Esophagus squamous epithelium (tissue), 4 donors: ENCODE measurements around the gene NLRP4.

Experiments
- POLR2A ChIP-seq, 4 donors: fragments of 450-650 bp; IDR thresholded peaks; one replicate each; pipeline ENCODE4 v1.6.1; 2017; ENCODE audit warnings: antibody characterized with exemption in 4 of 4, mild to moderate bottlenecking in 4 of 4, moderate library complexity in 3 of 4
- TF ChIP-seq, protein P1 (sequence below), 6 experiments: fragments of 450-650 bp in 4 of 6; fragments of 200-600 bp in 2 of 6; sonication (generic) in 2 of 6; IDR thresholded peaks; one replicate each; pipeline ENCODE4 v1.5.1; 2016 to 2019; ENCODE audit warnings: antibody characterized with exemption in 6 of 6, mild to moderate bottlenecking in 4 of 6, moderate library complexity in 4 of 6

DNA sequence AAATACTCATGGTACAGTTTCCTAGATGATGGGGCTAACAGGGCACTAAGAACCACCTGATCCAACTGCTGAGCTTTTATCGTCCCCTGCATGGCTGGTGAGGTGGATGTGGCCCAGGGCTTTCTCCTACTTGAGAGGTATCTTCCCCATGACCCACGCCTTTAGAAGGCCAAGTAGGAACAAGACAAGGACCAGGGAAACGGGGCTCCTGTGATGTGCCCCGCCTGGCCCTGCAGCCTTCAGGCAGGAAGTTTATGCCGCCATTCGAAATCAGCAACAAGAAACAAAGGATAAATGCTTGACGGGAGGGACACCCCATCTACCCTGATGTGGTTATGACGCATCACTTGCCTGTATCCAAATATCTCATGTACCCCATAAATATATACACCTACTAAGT lies 91.7 kb downstream of the NLRP4 start:
- TF ChIP-seq, protein P1, sequence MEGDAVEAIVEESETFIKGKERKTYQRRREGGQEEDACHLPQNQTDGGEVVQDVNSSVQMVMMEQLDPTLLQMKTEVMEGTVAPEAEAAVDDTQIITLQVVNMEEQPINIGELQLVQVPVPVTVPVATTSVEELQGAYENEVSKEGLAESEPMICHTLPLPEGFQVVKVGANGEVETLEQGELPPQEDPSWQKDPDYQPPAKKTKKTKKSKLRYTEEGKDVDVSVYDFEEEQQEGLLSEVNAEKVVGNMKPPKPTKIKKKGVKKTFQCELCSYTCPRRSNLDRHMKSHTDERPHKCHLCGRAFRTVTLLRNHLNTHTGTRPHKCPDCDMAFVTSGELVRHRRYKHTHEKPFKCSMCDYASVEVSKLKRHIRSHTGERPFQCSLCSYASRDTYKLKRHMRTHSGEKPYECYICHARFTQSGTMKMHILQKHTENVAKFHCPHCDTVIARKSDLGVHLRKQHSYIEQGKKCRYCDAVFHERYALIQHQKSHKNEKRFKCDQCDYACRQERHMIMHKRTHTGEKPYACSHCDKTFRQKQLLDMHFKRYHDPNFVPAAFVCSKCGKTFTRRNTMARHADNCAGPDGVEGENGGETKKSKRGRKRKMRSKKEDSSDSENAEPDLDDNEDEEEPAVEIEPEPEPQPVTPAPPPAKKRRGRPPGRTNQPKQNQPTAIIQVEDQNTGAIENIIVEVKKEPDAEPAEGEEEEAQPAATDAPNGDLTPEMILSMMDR (IDR thresholded peaks at IDR 0.05) = no peak
- no peak for TF ChIP-seq POLR2A (IDR thresholded peaks at IDR 0.05)
